ENCODE results near the gene PDIK1L. TPM values are rescaled to one million over a fixed set of nuclear protein-coding genes. Genes with fewer than 3 reads are reported as not detected.
A peak's percentile ranks its signal among the peaks of the same experiment; 100 is the strongest.

PDIK1L gene
- 12.7 TPM for polyA plus RNA-seq
- long read RNA-seq, donor 1, transcript PDIK1L-201 (3 exons, 2,566 nt) = major isoform, 5 of 5 reads
- long read RNA-seq, donor 1, partial matches to known transcripts = 0 of 5 reads
- long read RNA-seq, donor 1, other reads (novel, unspliced or antisense) = 0 of 5 reads
- long read RNA-seq, donor 2, full-length matches to known transcripts = 5 of 5 reads
- long read RNA-seq, donor 2, partial matches to known transcripts = 0 of 5 reads
- long read RNA-seq, donor 2, other reads (novel, unspliced or antisense) = 0 of 5 reads
- long read RNA-seq, donor 3 = 0 reads
- long read RNA-seq, donor 4 = 0 reads
- long read RNA-seq, donor 5, partial matches to known transcripts = 0 of 4 reads
- long read RNA-seq, donor 5, other reads (novel, unspliced or antisense) = 0 of 4 reads
- long read RNA-seq, donor 6, full-length matches to known transcripts = 2 of 2 reads
- long read RNA-seq, donor 6, partial matches to known transcripts = 0 of 2 reads
- long read RNA-seq, donor 6, other reads (novel, unspliced or antisense) = 0 of 2 reads
- long read RNA-seq, donor 7, full-length matches to known transcripts = 3 of 3 reads
- long read RNA-seq, donor 7, partial matches to known transcripts = 0 of 3 reads
- long read RNA-seq, donor 7, other reads (novel, unspliced or antisense) = 0 of 3 reads
- long read RNA-seq, donor 8, full-length matches to known transcripts = 5 of 5 reads
- long read RNA-seq, donor 8, partial matches to known transcripts = 0 of 5 reads
- long read RNA-seq, donor 8, other reads (novel, unspliced or antisense) = 0 of 5 reads
- long read RNA-seq, donor 9, partial matches to known transcripts = 0 of 4 reads
- long read RNA-seq, donor 9, other reads (novel, unspliced or antisense) = 0 of 4 reads
- long read RNA-seq, donor 10, full-length matches to known transcripts = 4 of 4 reads
- long read RNA-seq, donor 10, partial matches to known transcripts = 0 of 4 reads
- long read RNA-seq, donor 10, other reads (novel, unspliced or antisense) = 0 of 4 reads
- long read RNA-seq, donor 11, full-length matches to known transcripts = 4 of 4 reads
- long read RNA-seq, donor 11, partial matches to known transcripts = 0 of 4 reads
- long read RNA-seq, donor 11, other reads (novel, unspliced or antisense) = 0 of 4 reads

GRCh38 chr1:26111530-26112406 is at the start of gene PDIK1L:
PDIK1L (plus strand) TSS chr1:26111824; CDS start chr1:26114309, 2,485 bp downstream.
- H3K36me3 ChIP-seq (ENCODE audit: control insufficient read depth, insufficient read depth, low read length) = peaks cover 22% of the 10 kb centered on the region
- H3K4me3 ChIP-seq (ENCODE audit: low read length) = peak within 1 kb of the TSS; percentile 100
- no peaks in the 10 kb centered on the region for H3K27me3 ChIP-seq (ENCODE audit: control insufficient read depth, insufficient read depth, low read length)
- DNase-seq = peak; percentile 98 to 99
- WGBS (ENCODE audit: insufficient coverage, low lambda C conversion rate) = no CpG with 5 or more reads among the region's 96 CpGs
- H3K27ac ChIP-seq (ENCODE audit: low read length) = peak within 1 kb of the TSS; percentile 100
- peaks cover 18% of the 10 kb centered on the region for H3K4me1 ChIP-seq (ENCODE audit: control insufficient read depth, insufficient read depth, low read length)
- H3K9me3 ChIP-seq (ENCODE audit: control insufficient read depth, low read depth, low read length) = no peaks in the 10 kb centered on the region

GRCh38 chr1:26064553-26064952 is 47.1 kb upstream of the PDIK1L start:
- Histone ChIP-seq H3K4me1 (ENCODE audit: control insufficient read depth, insufficient read depth, low read length) (peaks cover 11% of the 10 kb centered on the region), H3K27me3 (ENCODE audit: control insufficient read depth, insufficient read depth, low read length) (no peaks in the 10 kb centered on the region), H3K4me3 (ENCODE audit: low read length) (no peak overlapping the region), H3K9me3 (ENCODE audit: control insufficient read depth, low read depth, low read length) (no peaks in the 10 kb centered on the region), H3K36me3 (ENCODE audit: control insufficient read depth, insufficient read depth, low read length) (no peaks in the 10 kb centered on the region), H3K27ac (ENCODE audit: low read length) (no peak overlapping the region)
- DNase-seq = peak in 1 of 2 donors; percentile 36
- no CpG with 5 or more reads among the region's 3 CpGs for whole genome bisulfite sequencing (ENCODE audit: insufficient coverage, low lambda C conversion rate)

GRCh38 chr1:26066160-26066559 is 45.5 kb upstream of the PDIK1L start:
- no peaks in the 10 kb centered on the region for H3K36me3 ChIP-seq (ENCODE audit: control insufficient read depth, insufficient read depth, low read length)
- no CpG with 5 or more reads among the region's 15 CpGs for WGBS (ENCODE audit: insufficient coverage, low lambda C conversion rate)
- peaks cover 11% of the 10 kb centered on the region for H3K4me1 ChIP-seq (ENCODE audit: control insufficient read depth, insufficient read depth, low read length)
- H3K27me3 ChIP-seq (ENCODE audit: control insufficient read depth, insufficient read depth, low read length) = no peaks in the 10 kb centered on the region
- no peak overlapping the region for H3K4me3 ChIP-seq (ENCODE audit: low read length)
- no peak for DNase-seq
- no peaks in the 10 kb centered on the region for H3K9me3 ChIP-seq (ENCODE audit: control insufficient read depth, low read depth, low read length)
- no peak overlapping the region for H3K27ac ChIP-seq (ENCODE audit: low read length)

- no CpG with 5 or more reads among the region's 4 CpGs for WGBS (ENCODE audit: insufficient coverage, low lambda C conversion rate)
- no peaks in the 10 kb centered on the region for H3K27me3 ChIP-seq (ENCODE audit: control insufficient read depth, insufficient read depth, low read length)
- no peaks in the 10 kb centered on the region for H3K36me3 ChIP-seq (ENCODE audit: control insufficient read depth, insufficient read depth, low read length)
- peaks cover 11% of the 10 kb centered on the region for H3K4me1 ChIP-seq (ENCODE audit: control insufficient read depth, insufficient read depth, low read length)
- H3K27ac ChIP-seq (ENCODE audit: low read length) = no peak overlapping the region
- no peak for DNase-seq
- H3K9me3 ChIP-seq (ENCODE audit: control insufficient read depth, low read depth, low read length) = no peaks in the 10 kb centered on the region
- no peak overlapping the region for H3K4me3 ChIP-seq (ENCODE audit: low read length)
These were observed 44.8 kb upstream of the PDIK1L start for GRCh38 chr1:26066857-26067256.

GRCh38 chr1:26067432-26067911 is 44.2 kb upstream of the PDIK1L start, which contains the start of gene TRIM63:
TRIM63 (minus strand) TSS chr1:26067630; CDS start chr1:26067494, 136 bp downstream.
- no peak within 1 kb of the TSS for H3K4me3 ChIP-seq (ENCODE audit: low read length)
- no peak within 1 kb of the TSS for H3K27ac ChIP-seq (ENCODE audit: low read length)
- H3K36me3 ChIP-seq (ENCODE audit: control insufficient read depth, insufficient read depth, low read length) = no peaks in the 10 kb centered on the region
- H3K27me3 ChIP-seq (ENCODE audit: control insufficient read depth, insufficient read depth, low read length) = no peaks in the 10 kb centered on the region
- no peaks in the 10 kb centered on the region for H3K9me3 ChIP-seq (ENCODE audit: control insufficient read depth, low read depth, low read length)
- WGBS (ENCODE audit: insufficient coverage, low lambda C conversion rate) = no CpG with 5 or more reads among the region's 9 CpGs
- peaks cover 12% of the 10 kb centered on the region for H3K4me1 ChIP-seq (ENCODE audit: control insufficient read depth, insufficient read depth, low read length)
- no peak for DNase-seq

- H3K9me3 ChIP-seq (ENCODE audit: control insufficient read depth, low read depth, low read length) = no peaks in the 10 kb centered on the region
- H3K27me3 ChIP-seq (ENCODE audit: control insufficient read depth, insufficient read depth, low read length) = no peaks in the 10 kb centered on the region
- no CpG with 5 or more reads among the region's 1 CpG for WGBS (ENCODE audit: insufficient coverage, low lambda C conversion rate)
- H3K27ac ChIP-seq (ENCODE audit: low read length) = no peak overlapping the region
- H3K4me1 ChIP-seq (ENCODE audit: control insufficient read depth, insufficient read depth, low read length) = peaks cover 13% of the 10 kb centered on the region
- H3K4me3 ChIP-seq (ENCODE audit: low read length) = no peak overlapping the region
- H3K36me3 ChIP-seq (ENCODE audit: control insufficient read depth, insufficient read depth, low read length) = no peaks in the 10 kb centered on the region
- DNase-seq = no peak
These were observed 41.7 kb upstream of the PDIK1L start for GRCh38 chr1:26069941-26070295.

- no peak overlapping the region for H3K27ac ChIP-seq (ENCODE audit: low read length)
- H3K9me3 ChIP-seq (ENCODE audit: control insufficient read depth, low read depth, low read length) = no peaks in the 10 kb centered on the region
- 100% methylated on average over 1 of the region's 4 CpGs for WGBS (ENCODE audit: insufficient coverage, low lambda C conversion rate)
- no peak for DNase-seq
- H3K27me3 ChIP-seq (ENCODE audit: control insufficient read depth, insufficient read depth, low read length) = no peaks in the 10 kb centered on the region
- no peak overlapping the region for H3K4me3 ChIP-seq (ENCODE audit: low read length)
- H3K36me3 ChIP-seq (ENCODE audit: control insufficient read depth, insufficient read depth, low read length) = no peaks in the 10 kb centered on the region
- H3K4me1 ChIP-seq (ENCODE audit: control insufficient read depth, insufficient read depth, low read length) = peaks cover 14% of the 10 kb centered on the region
These were observed 41.2 kb upstream of the PDIK1L start for GRCh38 chr1:26070296-26070962.

GRCh38 chr1:26070963-26071342 is 40.7 kb upstream of the PDIK1L start:
- no peaks in the 10 kb centered on the region for H3K9me3 ChIP-seq (ENCODE audit: control insufficient read depth, low read depth, low read length)
- 100% methylated on average over 1 of the region's 6 CpGs for WGBS (ENCODE audit: insufficient coverage, low lambda C conversion rate)
- no peak overlapping the region for H3K27ac ChIP-seq (ENCODE audit: low read length)
- no peak overlapping the region for H3K4me3 ChIP-seq (ENCODE audit: low read length)
- no peaks in the 10 kb centered on the region for H3K36me3 ChIP-seq (ENCODE audit: control insufficient read depth, insufficient read depth, low read length)
- H3K4me1 ChIP-seq (ENCODE audit: control insufficient read depth, insufficient read depth, low read length) = peaks cover 19% of the 10 kb centered on the region
- DNase-seq = no peak
- no peaks in the 10 kb centered on the region for H3K27me3 ChIP-seq (ENCODE audit: control insufficient read depth, insufficient read depth, low read length)

- Histone ChIP-seq H3K9me3 (ENCODE audit: control insufficient read depth, low read depth, low read length) (no peaks in the 10 kb centered on the region), H3K27ac (ENCODE audit: low read length) (no peak overlapping the region), H3K27me3 (ENCODE audit: control insufficient read depth, insufficient read depth, low read length) (no peaks in the 10 kb centered on the region), H3K36me3 (ENCODE audit: control insufficient read depth, insufficient read depth, low read length) (no peaks in the 10 kb centered on the region), H3K4me3 (ENCODE audit: low read length) (no peak overlapping the region), H3K4me1 (ENCODE audit: control insufficient read depth, insufficient read depth, low read length) (peaks cover 21% of the 10 kb centered on the region)
- no peak for DNase-seq
- WGBS (ENCODE audit: insufficient coverage, low lambda C conversion rate) = no CpG with 5 or more reads among the region's 6 CpGs
These were observed 39.3 kb upstream of the PDIK1L start for GRCh38 chr1:26072305-26072704.

Measured in large intestine (tissue), 12 donors.